ENCODE measurements around the gene TRIM46.

DNA sequence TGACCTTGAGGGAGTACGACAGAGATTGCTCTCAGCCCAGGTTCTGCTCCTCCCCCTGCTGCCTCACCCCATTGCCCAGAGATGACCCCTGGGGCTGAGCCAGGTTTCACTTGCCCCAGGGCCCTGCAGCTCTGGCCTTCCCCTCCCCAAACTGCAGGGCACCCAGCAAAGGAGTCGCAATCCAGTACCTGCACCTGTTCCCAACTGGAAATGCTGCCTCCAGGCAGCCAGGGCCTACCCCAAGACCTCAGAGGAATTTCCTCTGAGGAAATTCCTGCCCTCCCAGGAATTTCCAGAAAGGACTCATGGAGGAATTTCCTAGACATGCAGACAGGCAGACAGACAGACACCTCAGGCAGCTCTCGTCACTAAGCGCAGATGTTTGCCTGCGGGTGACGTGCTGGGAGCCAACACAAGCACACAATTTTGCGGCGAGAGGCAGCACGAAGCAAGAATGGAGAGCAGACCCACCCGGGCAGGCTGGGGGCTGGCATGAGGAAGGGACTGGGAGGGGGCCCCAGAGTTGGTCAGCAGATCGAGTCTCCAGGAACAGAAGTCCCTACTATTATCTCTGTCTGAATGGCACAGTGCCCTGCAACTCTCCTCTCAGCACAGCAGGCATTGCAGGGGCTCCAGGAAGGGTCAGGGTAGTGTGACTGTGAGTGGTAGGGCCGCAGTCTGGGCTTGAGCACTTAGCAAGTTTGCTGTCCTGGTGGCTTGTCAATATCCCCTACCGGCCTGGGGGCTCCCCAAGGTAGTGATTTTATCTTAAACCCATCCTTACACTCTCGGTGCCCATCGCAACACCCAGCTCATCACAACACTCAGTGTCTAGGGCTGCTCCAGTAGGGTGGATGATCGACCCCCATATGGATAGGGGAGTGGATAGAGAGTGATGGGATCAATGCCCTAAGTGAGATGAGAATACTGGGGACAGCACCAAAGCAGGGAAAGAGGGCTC, 48.9 kb upstream of the TRIM46 start:
- TF ChIP-seq, protein P1, sequence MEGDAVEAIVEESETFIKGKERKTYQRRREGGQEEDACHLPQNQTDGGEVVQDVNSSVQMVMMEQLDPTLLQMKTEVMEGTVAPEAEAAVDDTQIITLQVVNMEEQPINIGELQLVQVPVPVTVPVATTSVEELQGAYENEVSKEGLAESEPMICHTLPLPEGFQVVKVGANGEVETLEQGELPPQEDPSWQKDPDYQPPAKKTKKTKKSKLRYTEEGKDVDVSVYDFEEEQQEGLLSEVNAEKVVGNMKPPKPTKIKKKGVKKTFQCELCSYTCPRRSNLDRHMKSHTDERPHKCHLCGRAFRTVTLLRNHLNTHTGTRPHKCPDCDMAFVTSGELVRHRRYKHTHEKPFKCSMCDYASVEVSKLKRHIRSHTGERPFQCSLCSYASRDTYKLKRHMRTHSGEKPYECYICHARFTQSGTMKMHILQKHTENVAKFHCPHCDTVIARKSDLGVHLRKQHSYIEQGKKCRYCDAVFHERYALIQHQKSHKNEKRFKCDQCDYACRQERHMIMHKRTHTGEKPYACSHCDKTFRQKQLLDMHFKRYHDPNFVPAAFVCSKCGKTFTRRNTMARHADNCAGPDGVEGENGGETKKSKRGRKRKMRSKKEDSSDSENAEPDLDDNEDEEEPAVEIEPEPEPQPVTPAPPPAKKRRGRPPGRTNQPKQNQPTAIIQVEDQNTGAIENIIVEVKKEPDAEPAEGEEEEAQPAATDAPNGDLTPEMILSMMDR (optimal IDR thresholded peaks at IDR 0.05 in 1 of 3, IDR thresholded peaks at IDR 0.05 in 1 of 3, conservative IDR thresholded peaks at IDR 0.05 in 1 of 3; ENCODE audit: extremely low read depth in 1 of 3, insufficient read depth in 2 of 3, low read length in 3 of 3), result no peak
- no peak for TF ChIP-seq EZH2 (IDR thresholded peaks at IDR 0.05; ENCODE audit: low read length)

All from keratinocyte (primary cell).